H1 (cell line): ENCODE data around the gene ST8SIA3.

Experiments
- CEBPB ChIP-seq: IDR thresholded peaks from 2 replicates; pipeline ENCODE4 v1.6.1; 2012; ENCODE audit warnings: low read depth, low read length
- CTBP2 ChIP-seq: IDR thresholded peaks from 2 replicates; pipeline ENCODE4 v1.7.0; 2011; ENCODE audit warnings: borderline replicate concordance, mild to moderate bottlenecking, moderate library complexity, mixed read lengths, low read length; ENCODE audit not compliant: insufficient read depth, insufficient read length
- EGR1 ChIP-seq: IDR thresholded peaks from 2 replicates; pipeline ENCODE4 v1.6.1; 2011; ENCODE audit warnings: low read depth, low read length, borderline replicate concordance
- EP300 ChIP-seq, 2 experiments: IDR thresholded peaks; 1 replicate in 1 of 2; 2 replicates in 1 of 2; pipeline ENCODE4 v1.6.1; 2011 to 2012; ENCODE audit warnings: low read depth in 2 of 2, low read length in 2 of 2, mild to moderate bottlenecking in 2 of 2, borderline replicate concordance in 1 of 2, inconsistent platforms in 1 of 2, moderate library complexity in 1 of 2
- EZH2 ChIP-seq: fragments of 200-600 bp; sonication (generic); IDR thresholded peaks from 2 replicates; pipeline ENCODE4 v1.7.1; 2012; ENCODE audit warnings: low read depth, mild to moderate bottlenecking, moderate library complexity, low read length, inconsistent platforms; ENCODE audit not compliant: severe bottlenecking
- GABPA ChIP-seq: IDR thresholded peaks from 2 replicates; pipeline ENCODE4 v1.6.1; 2011; ENCODE audit warnings: mild to moderate bottlenecking, low read length, moderate library complexity, borderline replicate concordance; ENCODE audit not compliant: insufficient read depth
- JUN ChIP-seq: IDR thresholded peaks from 2 replicates; pipeline ENCODE4 v1.6.1; 2011; ENCODE audit warnings: low read depth, mild to moderate bottlenecking, improper control_type of control experiment, low read length
- POLR2A ChIP-seq, 2 experiments: IDR thresholded peaks; 1 replicate in 1 of 2; 2 replicates in 1 of 2; pipeline ENCODE4 v1.6.1; 2011; ENCODE audit warnings: low read depth in 2 of 2, low read length in 2 of 2, mild to moderate bottlenecking in 2 of 2; ENCODE audit errors: control extremely low read depth in 1 of 2
- RXRA ChIP-seq: IDR thresholded peaks from 2 replicates; pipeline ENCODE4 v1.6.1; 2011; ENCODE audit warnings: low read depth, mild to moderate bottlenecking, low read length, moderate library complexity; ENCODE audit not compliant: insufficient read depth
- SAP30 ChIP-seq: fragments of 300-600 bp; sonication (generic); IDR thresholded peaks from 2 replicates; pipeline ENCODE4 v1.7.1; 2012; ENCODE audit warnings: low read length, moderate library complexity, mild to moderate bottlenecking, inconsistent platforms; ENCODE audit not compliant: insufficient read depth, insufficient replicate concordance
- TF ChIP-seq, protein P1 (sequence below), 3 experiments: IDR thresholded peaks; 1 replicate in 2 of 3; 2 replicates in 1 of 3; pipeline versions ENCODE4 v1.5.1 to v1.6.1; 2011; ENCODE audit warnings: low read length in 3 of 3, mild to moderate bottlenecking in 3 of 3, inconsistent platforms in 2 of 3, low read depth in 1 of 3, moderate library complexity in 1 of 3; ENCODE audit not compliant: insufficient read depth in 1 of 3; ENCODE audit errors: control extremely low read depth in 1 of 3

GRCh38 chr18:57372444-57372843 is 20.1 kb downstream of the ST8SIA3 start:
- TF ChIP-seq, protein P1, sequence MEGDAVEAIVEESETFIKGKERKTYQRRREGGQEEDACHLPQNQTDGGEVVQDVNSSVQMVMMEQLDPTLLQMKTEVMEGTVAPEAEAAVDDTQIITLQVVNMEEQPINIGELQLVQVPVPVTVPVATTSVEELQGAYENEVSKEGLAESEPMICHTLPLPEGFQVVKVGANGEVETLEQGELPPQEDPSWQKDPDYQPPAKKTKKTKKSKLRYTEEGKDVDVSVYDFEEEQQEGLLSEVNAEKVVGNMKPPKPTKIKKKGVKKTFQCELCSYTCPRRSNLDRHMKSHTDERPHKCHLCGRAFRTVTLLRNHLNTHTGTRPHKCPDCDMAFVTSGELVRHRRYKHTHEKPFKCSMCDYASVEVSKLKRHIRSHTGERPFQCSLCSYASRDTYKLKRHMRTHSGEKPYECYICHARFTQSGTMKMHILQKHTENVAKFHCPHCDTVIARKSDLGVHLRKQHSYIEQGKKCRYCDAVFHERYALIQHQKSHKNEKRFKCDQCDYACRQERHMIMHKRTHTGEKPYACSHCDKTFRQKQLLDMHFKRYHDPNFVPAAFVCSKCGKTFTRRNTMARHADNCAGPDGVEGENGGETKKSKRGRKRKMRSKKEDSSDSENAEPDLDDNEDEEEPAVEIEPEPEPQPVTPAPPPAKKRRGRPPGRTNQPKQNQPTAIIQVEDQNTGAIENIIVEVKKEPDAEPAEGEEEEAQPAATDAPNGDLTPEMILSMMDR (IDR thresholded peaks at IDR 0.05; ENCODE audit: control extremely low read depth in 1 of 3, insufficient read depth in 1 of 3, low read depth in 1 of 3, low read length in 3 of 3): no peak
- TF ChIP-seq EP300 (IDR thresholded peaks at IDR 0.05; ENCODE audit: borderline replicate concordance in 1 of 2, low read depth in 2 of 2, low read length in 2 of 2) (no peak), POLR2A (IDR thresholded peaks at IDR 0.05; ENCODE audit: control extremely low read depth in 1 of 2, low read depth in 2 of 2, low read length in 2 of 2) (no peak), CEBPB (no peak), RXRA (no peak), SAP30 (no peak), EZH2 (no peak), CTBP2 (no peak), GABPA (no peak), EGR1 (no peak), JUN (no peak)
